Stomach (tissue), 9 donors: ENCODE measurements around the gene CUL5. TPM values are rescaled to one million over a fixed set of nuclear protein-coding genes. Genes with fewer than 3 reads are reported as not detected.

Experiments
- DNase-seq, 2 donors: peaks; one replicate each; pipeline versions ENCODE4 v3.0.0 to v3.0.0-alpha.2; 2013 to 2019
- H3K27ac ChIP-seq, 5 donors: fragments of 200-600 bp in 4 of 5; sonication (generic) in 4 of 5; one replicate each; pipeline ENCODE4 v1.5.1; 2013 to 2019; ENCODE audit warnings: mild to moderate bottlenecking in 1 of 5, moderate library complexity in 1 of 5
- H3K27me3 ChIP-seq, 3 donors: fragments of 200-600 bp; sonication (generic); one replicate each; pipeline ENCODE4 v1.5.1; 2017 to 2019; ENCODE audit warnings: mixed run types in 1 of 3
- H3K36me3 ChIP-seq, 4 donors: fragments of 200-600 bp; sonication (generic); 1 replicate in 3 of 4; 2 replicates in 1 of 4; pipeline ENCODE4 v1.5.1; 2016 to 2019
- H3K4me1 ChIP-seq, 4 donors: fragments of 200-600 bp; sonication (generic); one replicate each; pipeline ENCODE4 v1.5.1; 2016 to 2019
- H3K4me3 ChIP-seq, 4 donors: fragments of 200-600 bp; sonication (generic) in 3 of 4; one replicate each; pipeline ENCODE4 v1.5.1; 2016 to 2019; ENCODE audit warnings: mild to moderate bottlenecking in 1 of 4
- H3K9me3 ChIP-seq, 4 donors: fragments of 200-600 bp; sonication (generic); one replicate each; pipeline ENCODE4 v1.5.1; 2016 to 2019
- CTCF ChIP-seq, 7 experiments: fragments of 450-650 bp in 4 of 7; fragments of 200-600 bp in 3 of 7; sonication (generic) in 3 of 7; IDR thresholded peaks; one replicate each; pipeline ENCODE4 v1.5.1; 2016 to 2019; ENCODE audit warnings: antibody characterized with exemption in 7 of 7, control low read depth in 2 of 7, mild to moderate bottlenecking in 1 of 7
- EP300 ChIP-seq: sonication (generic); formaldehyde crosslinking; IDR thresholded peaks from one replicate; pipeline ENCODE4 v1.6.1; 2017; ENCODE audit warnings: antibody characterized with exemption
- POLR2A ChIP-seq, 4 donors: fragments of 450-650 bp; IDR thresholded peaks; one replicate each; pipeline ENCODE4 v1.6.1; 2016; ENCODE audit warnings: antibody characterized with exemption in 4 of 4, control low read depth in 2 of 4, mild to moderate bottlenecking in 1 of 4, moderate library complexity in 1 of 4
- POLR2AphosphoS5 ChIP-seq, 3 donors: sonication (generic); formaldehyde crosslinking; IDR thresholded peaks; one replicate each; pipeline ENCODE4 v1.6.1; 2016; ENCODE audit warnings: antibody characterized with exemption in 3 of 3
- WGBS, 5 donors: extraction: QIAGEN DNeasy Blood & Tissue Kit in 3 of 5; methylation state at CpG; one replicate each; pipeline versions ENCODE4 v1.1.5 to v1.1.7; 2013 to 2018; 5-methylcytosine and 5-hydroxymethylcytosine counted together
- intact Hi-C: fragments of 100-400 bp; cut with DNase I; formaldehyde crosslinking; loops from one replicate; pipeline ENCODE4 v1.15.1; 2023; ENCODE audit warnings: low total_unique reads
- polyA plus RNA-seq, 3 donors: library from polyadenylated mRNA; stranded (reverse); fragments of 200-250 nt; gene quantifications; one replicate each; pipeline ENCODE4 v1.2.3, GENCODE V29; 2013
- total RNA-seq, 5 donors: library from RNA; depleted of rRNA; stranded (reverse); fragments of >200 nt; gene quantifications; one replicate each; pipeline versions ENCODE4 v1.1.0 to v1.2.3, GENCODE V29; 2014 to 2016
- donor health status: healthy with polysubstance abuse.
- donor health status: Bipolar disorder and iron deficiency.
- donor health status: healthy.

Gene CUL5
- total and polyA plus RNA-seq, 8 donors, result 5.0 to 98.0 (median 27.6) TPM

GRCh38 chr11:108002476-108002875, 6.2 kb upstream of the CUL5 start:
- DNase-seq, result no peak
- H3K36me3 ChIP-seq, result no peaks in the 10 kb centered on the region
- H3K4me3 ChIP-seq, result no peak overlapping the region
- TF ChIP-seq EP300 (no peak), CTCF (IDR thresholded peaks at IDR 0.05) (no peak), POLR2AphosphoS5 (IDR thresholded peaks at IDR 0.05) (no peak), POLR2A (IDR thresholded peaks at IDR 0.05) (no peak)
- intact Hi-C loops, result loop anchor here (10.0 kb wide), 1 partner anchor 662 kb away; the partner anchor contains the start of gene DDX10
- no peak overlapping the region for H3K27ac ChIP-seq
- WGBS, 5 donors, result 88 to 98% (median 90%) methylated on average over 3 of the region's 3 CpGs
- H3K4me1 ChIP-seq, result no peaks in the 10 kb centered on the region
- no peaks in the 10 kb centered on the region for H3K27me3 ChIP-seq
- no peaks in the 10 kb centered on the region for H3K9me3 ChIP-seq

- Histone ChIP-seq H3K4me3 (no peak overlapping the region), H3K27ac (no peak overlapping the region), H3K9me3 (no peaks in the 10 kb centered on the region), H3K4me1 (peaks cover 0 to 10% (median 7%) of the 10 kb centered on the region in 4 donors), H3K27me3 (no peaks in the 10 kb centered on the region), H3K36me3 (no peaks in the 10 kb centered on the region)
- TF ChIP-seq EP300, result no peak
- no peak for TF ChIP-seq CTCF (IDR thresholded peaks at IDR 0.05)
- no peak for TF ChIP-seq POLR2A (IDR thresholded peaks at IDR 0.05)
- no peak for TF ChIP-seq POLR2AphosphoS5 (IDR thresholded peaks at IDR 0.05)
- DNase-seq, result no peak
- intact Hi-C loops, result loop anchor here (10.0 kb wide), 1 partner anchor 661 kb away; the partner anchor contains the start of gene DDX10
- WGBS, 5 donors, result 86 to 93% (median 89%) methylated on average over 5 of the region's 5 CpGs
Measured at GRCh38 chr11:108003623-108004022, 5.1 kb upstream of the CUL5 start.

- no peak for DNase-seq
- H3K4me1 ChIP-seq, result peaks cover 13 to 41% (median 34%) of the 10 kb centered on the region in 4 donors
- intact Hi-C loops, result loop anchor here (10.0 kb wide), 1 partner anchor 657 kb away; the partner anchor contains the start of gene DDX10
- no peak overlapping the region for H3K27ac ChIP-seq
- no peaks in the 10 kb centered on the region for H3K36me3 ChIP-seq
- TF ChIP-seq POLR2AphosphoS5 (IDR thresholded peaks at IDR 0.05) (no peak), POLR2A (IDR thresholded peaks at IDR 0.05) (no peak)
- H3K27me3 ChIP-seq, result no peaks in the 10 kb centered on the region
- 94 to 96% (median 96%) methylated on average over 18 of the region's 18 CpGs for WGBS, 5 donors
- H3K9me3 ChIP-seq, result no peaks in the 10 kb centered on the region
- H3K4me3 ChIP-seq, result no peak overlapping the region
Measured at GRCh38 chr11:108007819-108008218, 879 bp upstream of the CUL5 start.

GRCh38 chr11:108009497-108010370, 1.0 kb downstream of the CUL5 start:
- intact Hi-C loops, result loop anchor here (10.0 kb wide), 1 partner anchor 655 kb away; the partner anchor contains the start of gene DDX10
- Histone ChIP-seq H3K9me3 (no peaks in the 10 kb centered on the region), H3K36me3 (no peaks in the 10 kb centered on the region), H3K4me3 (peak overlapping the region; percentile 75 to 98 (median 90)), H3K4me1 (peaks cover 13 to 60% (median 48%) of the 10 kb centered on the region in 4 donors), H3K27me3 (no peaks in the 10 kb centered on the region), H3K27ac (peak overlapping the region; percentile 90 to 98 (median 97))
- DNase-seq, result peak; percentile 27 to 58
- WGBS, 5 donors, result 1 to 2% (median 1%) methylated on average over 23 to 31 of the region's 31 CpGs
- TF ChIP-seq POLR2A (IDR thresholded peaks at IDR 0.05) (no peak), EP300 (no peak), POLR2AphosphoS5 (IDR thresholded peaks at IDR 0.05) (no peak), CTCF (IDR thresholded peaks at IDR 0.05) (no peak)
